K562 (cell line): ENCODE measurements around the gene KCNE1.

ENCODE experiments used
- ARID4B ChIP-seq: sonication (generic); formaldehyde crosslinking; IDR thresholded peaks from 2 replicates; pipeline ENCODE4 v1.8.0; 2022; ENCODE audit warnings: mild to moderate bottlenecking, missing genetic modification reagents
- ARNT ChIP-seq, 2 experiments: fragments of 450-650 bp; IDR thresholded peaks; 2 replicates each; pipeline ENCODE4 v1.6.1; 2016; ENCODE audit warnings: mild to moderate bottlenecking in 1 of 2
- CTCF ChIP-seq, 3 experiments: IDR thresholded peaks in 2 of 3; conservative IDR thresholded peaks in 1 of 3; 2 replicates each; pipeline ENCODE4 v1.5.1; 2011 to 2012; ENCODE audit warnings: low read length in 3 of 3, mild to moderate bottlenecking in 3 of 3, control low read depth in 2 of 3, improper control_type of control experiment in 1 of 3, inconsistent platforms in 1 of 3, low read depth in 1 of 3, mixed read lengths in 1 of 3, moderate library complexity in 1 of 3; ENCODE audit not compliant: insufficient read depth in 2 of 3
- E2F1 ChIP-seq: sonication (generic); formaldehyde crosslinking; IDR thresholded peaks from 2 replicates; pipeline ENCODE4 v1.8.1; 2023; ENCODE audit warnings: mild to moderate bottlenecking, missing genetic modification reagents, moderate library complexity
- NFYB ChIP-seq: IDR thresholded peaks from 2 replicates; pipeline ENCODE4 v1.6.1; 2011; ENCODE audit warnings: mild to moderate bottlenecking, moderate library complexity; ENCODE audit not compliant: insufficient read length; ENCODE audit errors: extremely low read depth
- SREBF2 ChIP-seq: sonication (generic); formaldehyde crosslinking; IDR thresholded peaks from 2 replicates; pipeline ENCODE4 v1.4.0; 2020; ENCODE audit warnings: mild to moderate bottlenecking, missing genetic modification reagents
- STAG1 ChIP-seq: sonication (generic); formaldehyde crosslinking; IDR thresholded peaks from 2 replicates; pipeline ENCODE4 v1.5.0; 2020; ENCODE audit warnings: missing genetic modification reagents, borderline replicate concordance
- TSHZ1 ChIP-seq: fragments of 250-450 bp; sonication (Bioruptor Pico); IDR thresholded peaks from 2 replicates; pipeline ENCODE4 v1.4.0; 2020; ENCODE audit warnings: mild to moderate bottlenecking, moderate library complexity
- ZNF449 ChIP-seq: fragments of 250-450 bp; sonication (Bioruptor Pico); IDR thresholded peaks from 2 replicates; pipeline ENCODE4 v1.8.0; 2022; ENCODE audit warnings: moderate library complexity, mild to moderate bottlenecking, inconsistent platforms

GRCh38 chr21:34524646-34525601, 12.9 kb upstream of the KCNE1 start:
- no peak for TF ChIP-seq NFYB
- TF ChIP-seq ZNF449 (CRISPR knock-in tag), result no peak
- no peak for TF ChIP-seq CTCF (IDR thresholded peaks at IDR 0.05 in 2 of 3, conservative IDR thresholded peaks at IDR 0.05 in 1 of 3; ENCODE audit: insufficient read depth in 2 of 3, low read depth in 1 of 3, low read length in 3 of 3)
- TF ChIP-seq ARID4B (CRISPR knock-in tag), result no peak
- TF ChIP-seq ARNT (IDR thresholded peaks at IDR 0.05), result no peak
- no peak for TF ChIP-seq TSHZ1 (CRISPR knock-in tag)
- no peak for TF ChIP-seq SREBF2
- TF ChIP-seq E2F1 (CRISPR knock-in tag), result no peak
- no peak for TF ChIP-seq STAG1 (CRISPR knock-in tag)
